IMR-90 (cell line): Measurements from ENCODE around the gene CPEB2. TPM values are rescaled to one million over a fixed set of nuclear protein-coding genes. Genes with fewer than 3 reads are reported as not detected.

Experiments
- ATAC-seq: fragments of 200-7000 bp; cut with Tn5 transposase; 2 replicates; pipeline ENCODE4 v1.9.1; 2020; ENCODE audit warnings: low read depth, mild to moderate bottlenecking, moderate library complexity
- BruUV-seq: library from RNA; stranded (reverse); fragments of 400-500 nt; replicated peaks from 2 replicates; lab custom pipeline; 2021; lab: Mats Ljungman, UMichigan
- CTCF ChIA-PET: fragments of 300-600 bp; formaldehyde crosslinking; extraction: SDS; loops from one replicate; lab custom pipeline; 2021; ENCODE audit warnings: antibody characterized with exemption; lab: Yijun Ruan, JAX
- POLR2A ChIA-PET: fragments of 300-600 bp; sonication (Branson Sonifier 250); formaldehyde crosslinking; loops from one replicate; lab custom pipeline; 2022; ENCODE audit warnings: antibody characterized with exemption; ENCODE audit not compliant: unreplicated experiment; lab: Charles Lee
- DNase-seq: peaks from one replicate; pipeline ENCODE4 v3.0.0; 2013
- H2AFZ ChIP-seq: replicated peaks from 2 replicates; pipeline ENCODE3; 2013; ENCODE audit warnings: low read length, mild to moderate bottlenecking; ENCODE audit not compliant: poor library complexity
- H2AK5ac ChIP-seq: 2 replicates; pipeline ENCODE4 v1.6.1; 2013; ENCODE audit warnings: low read depth, low read length, inconsistent platforms
- H2AK9ac ChIP-seq: replicated peaks from 2 replicates; pipeline ENCODE3; 2013; ENCODE audit warnings: mild to moderate bottlenecking, low read depth, low read length, moderate library complexity; ENCODE audit not compliant: poor library complexity
- H2BK120ac ChIP-seq: 2 replicates; pipeline ENCODE4 v1.6.1; 2013; ENCODE audit warnings: low read depth, low read length, inconsistent platforms
- H2BK15ac ChIP-seq: 3 replicates; pipeline ENCODE4 v1.6.1; 2013; ENCODE audit warnings: low read depth, low read length, inconsistent platforms
- H2BK20ac ChIP-seq: 2 replicates; pipeline ENCODE4 v1.6.1; 2013; ENCODE audit warnings: low read depth, mild to moderate bottlenecking, inconsistent platforms, low read length, moderate library complexity
- H2BK5ac ChIP-seq: 2 replicates; pipeline ENCODE4 v1.6.1; 2013; ENCODE audit warnings: mild to moderate bottlenecking, low read depth, low read length, inconsistent platforms; ENCODE audit not compliant: poor library complexity, severe bottlenecking
- H3K14ac ChIP-seq: replicated peaks from 2 replicates; pipeline ENCODE4 v1.6.1; 2013; ENCODE audit warnings: low read depth, low read length, inconsistent platforms
- H3K18ac ChIP-seq: 2 replicates; pipeline ENCODE4 v1.6.1; 2013; ENCODE audit warnings: low read depth, low read length, control low read depth
- H3K23ac ChIP-seq: 2 replicates; pipeline ENCODE4 v1.6.1; 2013; ENCODE audit warnings: low read depth, low read length, inconsistent platforms
- H3K27ac ChIP-seq: 2 replicates; pipeline ENCODE4 v1.5.1; 2013; ENCODE audit warnings: mild to moderate bottlenecking, control low read depth, low read length; ENCODE audit not compliant: insufficient read depth
- H3K27me3 ChIP-seq: 2 replicates; pipeline ENCODE4 v1.6.1; 2013; ENCODE audit warnings: low read length; ENCODE audit not compliant: control insufficient read depth, insufficient read depth
- H3K36me3 ChIP-seq: 2 replicates; pipeline ENCODE4 v1.6.1; 2013; ENCODE audit warnings: low read length, mixed read lengths; ENCODE audit not compliant: control insufficient read depth, insufficient read depth
- H3K4ac ChIP-seq: 2 replicates; pipeline ENCODE4 v1.6.1; 2013; ENCODE audit warnings: low read depth, low read length, inconsistent platforms
- H3K4me1 ChIP-seq: 2 replicates; pipeline ENCODE4 v1.6.1; 2013; ENCODE audit warnings: low read length, mixed read lengths; ENCODE audit not compliant: control insufficient read depth, insufficient read depth
- H3K4me2 ChIP-seq: 2 replicates; pipeline ENCODE4 v1.6.1; 2013; ENCODE audit warnings: low read depth, mild to moderate bottlenecking, control low read depth, low read length, moderate library complexity
- H3K4me3 ChIP-seq: 2 replicates; pipeline ENCODE4 v1.5.1; 2013; ENCODE audit warnings: low read depth, mild to moderate bottlenecking, control low read depth, low read length, moderate library complexity; ENCODE audit not compliant: insufficient read depth
- H3K56ac ChIP-seq: 2 replicates; pipeline ENCODE4 v1.6.1; 2013; ENCODE audit warnings: low read length, inconsistent platforms; ENCODE audit not compliant: insufficient read depth; ENCODE audit errors: extremely low read depth
- H3K79me1 ChIP-seq, 2 experiments: 2 replicates each; pipeline ENCODE4 v1.6.1; 2013; ENCODE audit warnings: low read length in 2 of 2, inconsistent platforms in 1 of 2, low read depth in 1 of 2
- H3K9ac ChIP-seq: 2 replicates; pipeline ENCODE4 v1.6.1; 2013; ENCODE audit warnings: low read depth, low read length, control low read depth
- H3K9me1 ChIP-seq: 2 replicates; pipeline ENCODE4 v1.6.1; 2013; ENCODE audit warnings: low read length, inconsistent platforms; ENCODE audit not compliant: insufficient read depth
- H3K9me3 ChIP-seq: 2 replicates; pipeline ENCODE4 v1.6.1; 2013; ENCODE audit warnings: low read length; ENCODE audit not compliant: control insufficient read depth, insufficient read depth
- H4K20me1 ChIP-seq: 2 replicates; pipeline ENCODE4 v1.6.1; 2013; ENCODE audit warnings: low read length, inconsistent platforms; ENCODE audit not compliant: insufficient read depth
- H4K5ac ChIP-seq: 2 replicates; pipeline ENCODE4 v1.6.1; 2013; ENCODE audit warnings: mild to moderate bottlenecking, low read depth, low read length, control low read depth
- H4K8ac ChIP-seq, 2 experiments: 2 replicates each; pipeline ENCODE4 v1.6.1; 2013; ENCODE audit warnings: low read depth in 2 of 2, low read length in 2 of 2, control low read depth in 1 of 2, inconsistent platforms in 1 of 2
- H4K91ac ChIP-seq: 2 replicates; pipeline ENCODE4 v1.6.1; 2013; ENCODE audit warnings: low read depth, low read length, inconsistent platforms; ENCODE audit not compliant: insufficient read depth
- BHLHE40 ChIP-seq: fragments of 150-350 bp; IDR thresholded peaks from 2 replicates; pipeline ENCODE4 v1.6.1; 2016; ENCODE audit warnings: mild to moderate bottlenecking, low read depth, low read length
- CEBPB ChIP-seq: IDR thresholded peaks from 2 replicates; pipeline ENCODE4 v1.6.1; 2012; ENCODE audit warnings: low read depth, low read length, improper control_type of control experiment
- CHD1 ChIP-seq: IDR thresholded peaks from 2 replicates; pipeline ENCODE4 v1.6.1; 2012; ENCODE audit warnings: low read depth, low read length, improper control_type of control experiment
- FOS ChIP-seq: fragments of 150-350 bp; IDR thresholded peaks from 2 replicates; pipeline ENCODE4 v1.6.1; 2016; ENCODE audit warnings: low read depth, low read length
- MAZ ChIP-seq: IDR thresholded peaks from 2 replicates; pipeline ENCODE4 v1.6.1; 2012; ENCODE audit warnings: low read depth, mild to moderate bottlenecking, low read length, improper control_type of control experiment, moderate library complexity, borderline replicate concordance
- MXI1 ChIP-seq: IDR thresholded peaks from 2 replicates; pipeline ENCODE4 v1.6.1; 2012; ENCODE audit warnings: low read depth, mild to moderate bottlenecking, low read length, moderate library complexity, borderline replicate concordance
- NFE2L2 ChIP-seq: fragments of 150-350 bp; IDR thresholded peaks from 2 replicates; pipeline ENCODE4 v1.6.1; 2016; ENCODE audit warnings: low read depth, mild to moderate bottlenecking, low read length
- POLR2A ChIP-seq: IDR thresholded peaks from 2 replicates; pipeline ENCODE4 v1.6.1; 2012; ENCODE audit warnings: mild to moderate bottlenecking, low read depth, low read length
- RCOR1 ChIP-seq: IDR thresholded peaks from 2 replicates; pipeline ENCODE4 v1.6.1; 2012; ENCODE audit warnings: mild to moderate bottlenecking, low read length, improper control_type of control experiment; ENCODE audit not compliant: insufficient replicate concordance
- RFX5 ChIP-seq: IDR thresholded peaks from 2 replicates; pipeline ENCODE4 v1.8.0; 2012; ENCODE audit warnings: low read depth, mild to moderate bottlenecking, low read length, moderate library complexity
- USF2 ChIP-seq: fragments of 150-350 bp; IDR thresholded peaks from 2 replicates; pipeline ENCODE4 v1.6.1; 2017; ENCODE audit warnings: mild to moderate bottlenecking, antibody characterized with exemption, low read length, low read depth
- WGBS, 2 experiments: methylation state at CpG; one replicate each; pipeline versions ENCODE4 v1.1.5 to v1.1.7; 2013; ENCODE audit warnings: missing lambda C conversion rate in 2 of 2; ENCODE audit not compliant: insufficient read length in 1 of 2; ENCODE audit errors: extremely low coverage in 2 of 2; 5-methylcytosine and 5-hydroxymethylcytosine counted together
- dilution Hi-C: fragments of 300-500 bp; cut with HindIII; formaldehyde crosslinking; loops from one replicate; pipeline ENCODE4 v1.14.3; 2018; ENCODE audit warnings: low sequenced_read_pairs; ENCODE audit not compliant: unreplicated experiment
- in situ Hi-C: fragments of 300-500 bp; cut with MboI; formaldehyde crosslinking; loops from 3 replicates; pipeline ENCODE4 v1.14.3; 2019; ENCODE audit warnings: low sequenced_read_pairs, inconsistent platforms, mixed read lengths
- intact Hi-C: fragments of 100-400 bp; cut with micrococcal nuclease; formaldehyde crosslinking; loops from 2 replicates; pipeline ENCODE4 v1.10.0; 2022
- polyA plus RNA-seq, 3 experiments: library from polyadenylated mRNA; depleted of rRNA; stranded (reverse); fragments of >200 nt; gene quantifications; 2 replicates each; pipeline ENCODE4 v1.2.3, GENCODE V29; 2012; ENCODE audit warnings: low replicate concordance in 1 of 3
- total RNA-seq: library from RNA; depleted of rRNA; stranded (reverse); fragments of >200 nt; gene quantifications from 2 replicates; pipeline ENCODE4 v1.2.3, GENCODE V29; 2012

The CPEB2 gene
- total and polyA plus RNA-seq, 2 of the 4 experiments (the other 2 are of a cell fraction), result 10.6 to 12.0 TPM

GRCh38 chr4:15042529-15043167 lies 40.4 kb downstream of the CPEB2 start:
- ChIA-PET POLR2A (no interaction called here), CTCF (no interaction called here)
- Histone ChIP-seq H2AK9ac (no peak overlapping the region), H2AFZ (no peak overlapping the region), H3K36me3 (peaks cover 5% of the 10 kb centered on the region; the same call in 1 of the 2 replicates), H2BK5ac (no peak overlapping the region), H3K4me1 (no peaks in the 10 kb centered on the region; the same call in 1 of the 2 replicates), H2BK120ac (no peak overlapping the region), H3K4me2 (no peak overlapping the region), H3K4ac (no peak overlapping the region), H3K9ac (no peak overlapping the region), H4K20me1 (no peaks in the 10 kb centered on the region), H3K27me3 (no peaks in the 10 kb centered on the region), H3K18ac (no peak overlapping the region), H2AK5ac (no peak overlapping the region), H3K56ac (no peak overlapping the region), H3K14ac (no peak overlapping the region), H3K27ac (no peak overlapping the region), H4K8ac (no peak overlapping the region), H2BK20ac (no peak overlapping the region), H3K9me3 (no peaks in the 10 kb centered on the region), H4K91ac (no peak overlapping the region), H2BK15ac (no peak overlapping the region), H3K23ac (no peak overlapping the region), H3K4me3 (no peak overlapping the region), H4K5ac (no peak overlapping the region), H3K79me1 (peaks cover 3 to 12% of the 10 kb centered on the region in 2 experiments; a peak in 2 of 4 replicates), H3K9me1 (no peaks in the 10 kb centered on the region)
- dilution Hi-C loops, result no loop called here
- no peak for ATAC-seq
- no TSS peak for BruUV-seq
- WGBS, 2 experiments, result no CpG with 5 or more reads among the region's 4 CpGs
- TF ChIP-seq RFX5, result no peak
- no peak for TF ChIP-seq BHLHE40
- no peak for TF ChIP-seq POLR2A
- TF ChIP-seq FOS, result no peak
- TF ChIP-seq MAZ, result no peak
- TF ChIP-seq CEBPB, result no peak
- TF ChIP-seq CHD1, result no peak
- TF ChIP-seq USF2, result no peak
- no peak for TF ChIP-seq RCOR1
- TF ChIP-seq MXI1, result no peak
- TF ChIP-seq NFE2L2, result no peak
- in situ Hi-C loops, result no loop called here
- no peak for DNase-seq
- intact Hi-C loops, result no loop called here
